ENCODE measurements around the gene ATXN3. TPM values are rescaled to one million over a fixed set of nuclear protein-coding genes. Genes with fewer than 3 reads are reported as not detected.

The ATXN3 gene
- polyA plus RNA-seq, 1 of the 3 experiments (the other 2 are of a cell fraction): 10.2 TPM

DNA sequence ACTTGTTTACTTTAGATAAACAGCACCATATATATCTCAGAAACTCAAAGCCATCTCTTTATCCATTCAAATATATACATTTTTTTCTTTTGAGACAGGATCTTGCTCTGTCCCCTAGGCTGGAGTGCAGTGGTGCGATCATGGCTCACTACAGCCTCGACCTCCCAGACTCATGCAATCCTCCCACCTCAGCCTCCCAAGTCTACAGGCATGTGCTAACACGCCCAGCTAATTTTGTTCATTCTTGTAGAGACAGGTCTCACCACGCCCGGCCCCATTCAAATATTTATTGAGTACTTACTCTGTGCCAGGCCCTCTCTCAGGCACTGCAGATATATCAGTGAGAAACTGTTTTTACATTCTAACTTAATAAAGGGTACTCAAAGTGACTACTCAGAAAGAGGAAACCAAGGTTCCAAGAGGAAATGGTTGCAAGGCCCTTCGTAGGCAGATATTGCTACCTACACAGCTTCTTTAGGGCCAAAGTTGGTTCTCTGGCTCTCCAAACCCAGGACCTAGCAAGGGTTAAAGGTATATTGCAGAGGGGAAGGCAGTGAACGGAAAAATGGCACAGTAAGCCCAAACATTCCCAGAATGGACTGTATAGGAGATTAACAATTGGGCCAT is 2.9 kb downstream of the ATXN3 start:
- Histone ChIP-seq H3K9ac (no peak overlapping the region), H3K27ac (ENCODE audit: low read depth in 2 of 2, low read length in 1 of 2) (no peak overlapping the region), H4K20me1 (ENCODE audit: insufficient read depth) (peaks cover 20% of the 10 kb centered on the region; the same call in 1 of the 2 replicates), H3K27me3 (ENCODE audit: insufficient read depth) (no peaks in the 10 kb centered on the region), H3K9me2 (no peaks in the 10 kb centered on the region), H3K36me3 (replicated peaks in 1 of 2; ENCODE audit: control insufficient read depth in 1 of 2, insufficient read depth in 2 of 2, low read length in 1 of 2) (no peaks in the 10 kb centered on the region), H2AFZ (ENCODE audit: low read depth) (no peak overlapping the region), H3K9me3 (no peaks in the 10 kb centered on the region), H3K79me2 (ENCODE audit: insufficient read depth) (peaks cover 70% of the 10 kb centered on the region), H3K4me1 (ENCODE audit: control insufficient read depth in 1 of 2, insufficient read depth in 2 of 2, low read depth in 1 of 2, low read length in 1 of 2) (peaks cover 3 to 4% of the 10 kb centered on the region in 2 experiments; a peak in 2 of 4 replicates), H3K4me2 (no peak overlapping the region), H3F3A (replicated peaks; ENCODE audit: insufficient read depth) (peaks cover 5% of the 10 kb centered on the region), H3K4me3 (ENCODE audit: low read depth in 2 of 2, low read length in 1 of 2) (no peak overlapping the region)
- ChIA-PET CTCF (interaction anchor here (1.1 kb wide), 1 partner anchor 16 kb away, joined by 3 read pairs; no protein-coding TSS in a partner anchor), POLR2A (no interaction called here)
- DNase-seq: no peak
- WGBS (ENCODE audit: low lambda C conversion rate): 89% methylated on average over 7 of the region's 7 CpGs
- TF ChIP-seq RXRA (IDR thresholded peaks at IDR 0.05; ENCODE audit: borderline replicate concordance, low read depth) (no peak), TAF1 (IDR thresholded peaks at IDR 0.05; ENCODE audit: borderline replicate concordance, low read depth, low read length) (no peak), SMC3 (IDR thresholded peaks at IDR 0.05; ENCODE audit: low read depth, low read length) (no peak)
- TF ChIP-seq, protein P1, sequence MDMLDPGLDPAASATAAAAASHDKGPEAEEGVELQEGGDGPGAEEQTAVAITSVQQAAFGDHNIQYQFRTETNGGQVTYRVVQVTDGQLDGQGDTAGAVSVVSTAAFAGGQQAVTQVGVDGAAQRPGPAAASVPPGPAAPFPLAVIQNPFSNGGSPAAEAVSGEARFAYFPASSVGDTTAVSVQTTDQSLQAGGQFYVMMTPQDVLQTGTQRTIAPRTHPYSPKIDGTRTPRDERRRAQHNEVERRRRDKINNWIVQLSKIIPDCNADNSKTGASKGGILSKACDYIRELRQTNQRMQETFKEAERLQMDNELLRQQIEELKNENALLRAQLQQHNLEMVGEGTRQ (IDR thresholded peaks at IDR 0.05; ENCODE audit: borderline replicate concordance, low read depth, low read length): no peak
- TF ChIP-seq, protein P2, sequence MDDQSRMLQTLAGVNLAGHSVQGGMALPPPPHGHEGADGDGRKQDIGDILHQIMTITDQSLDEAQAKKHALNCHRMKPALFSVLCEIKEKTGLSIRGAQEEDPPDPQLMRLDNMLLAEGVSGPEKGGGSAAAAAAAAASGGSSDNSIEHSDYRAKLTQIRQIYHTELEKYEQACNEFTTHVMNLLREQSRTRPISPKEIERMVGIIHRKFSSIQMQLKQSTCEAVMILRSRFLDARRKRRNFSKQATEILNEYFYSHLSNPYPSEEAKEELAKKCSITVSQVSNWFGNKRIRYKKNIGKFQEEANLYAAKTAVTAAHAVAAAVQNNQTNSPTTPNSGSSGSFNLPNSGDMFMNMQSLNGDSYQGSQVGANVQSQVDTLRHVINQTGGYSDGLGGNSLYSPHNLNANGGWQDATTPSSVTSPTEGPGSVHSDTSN (IDR thresholded peaks at IDR 0.05): no peak

DNA sequence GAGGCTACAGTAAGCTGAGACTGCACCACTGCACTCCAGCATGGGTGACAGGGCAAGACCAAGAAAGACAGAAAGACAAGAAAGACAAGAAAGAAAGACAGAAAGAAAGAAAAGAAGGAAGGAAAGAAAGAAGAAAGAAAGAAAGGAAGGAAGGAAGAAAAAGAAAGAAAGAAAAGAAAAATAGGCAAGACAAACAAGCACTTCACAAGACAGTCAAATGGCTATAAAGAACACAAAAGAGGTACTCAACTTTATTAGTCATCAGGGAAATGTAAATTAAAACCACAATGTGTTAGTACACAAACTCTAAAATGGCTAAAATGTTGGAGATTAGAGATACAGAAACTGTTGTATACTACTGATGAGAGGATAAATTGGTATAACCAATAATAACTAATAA is 6.6 kb downstream of the ATXN3 start:
- POLR2A ChIA-PET: no interaction called here
- Histone ChIP-seq H3K4me1 (ENCODE audit: control insufficient read depth in 1 of 2, insufficient read depth in 2 of 2, low read depth in 1 of 2, low read length in 1 of 2) (peaks cover 0 to under 1% of the 10 kb centered on the region in 2 experiments; a peak in 1 of 4 replicates), H3K9ac (no peak overlapping the region), H3K9me3 (no peaks in the 10 kb centered on the region), H2AFZ (ENCODE audit: low read depth) (no peak overlapping the region), H3K79me2 (ENCODE audit: insufficient read depth) (peaks cover 90% of the 10 kb centered on the region), H3K27me3 (ENCODE audit: insufficient read depth) (no peaks in the 10 kb centered on the region), H3K9me2 (no peaks in the 10 kb centered on the region), H3K36me3 (replicated peaks in 1 of 2; ENCODE audit: control insufficient read depth in 1 of 2, insufficient read depth in 2 of 2, low read length in 1 of 2) (peaks cover 4 to 5% of the 10 kb centered on the region in 2 experiments), H4K20me1 (ENCODE audit: insufficient read depth) (peaks cover 20% of the 10 kb centered on the region; the same call in 1 of the 2 replicates), H3K4me3 (ENCODE audit: low read depth in 2 of 2, low read length in 1 of 2) (no peak overlapping the region), H3K4me2 (no peak overlapping the region), H3F3A (replicated peaks; ENCODE audit: insufficient read depth) (no peaks in the 10 kb centered on the region), H3K27ac (ENCODE audit: low read depth in 2 of 2, low read length in 1 of 2) (no peak overlapping the region)
- TF ChIP-seq, protein P1 (IDR thresholded peaks at IDR 0.05; ENCODE audit: borderline replicate concordance, low read depth, low read length): no peak
- TF ChIP-seq RXRA (IDR thresholded peaks at IDR 0.05; ENCODE audit: borderline replicate concordance, low read depth) (no peak), TCF12 (IDR thresholded peaks at IDR 0.05) (no peak), GATA2 (CRISPR knock-in tag; IDR thresholded peaks at IDR 0.05) (no peak), POLR2AphosphoS5 (IDR thresholded peaks at IDR 0.05; ENCODE audit: low read depth, low read length) (no peak), NFIC (IDR thresholded peaks at IDR 0.05; ENCODE audit: borderline replicate concordance) (no peak), SIN3A (IDR thresholded peaks at IDR 0.05; ENCODE audit: borderline replicate concordance, low read depth, low read length) (no peak), RAD21 (IDR thresholded peaks at IDR 0.05; ENCODE audit: low read length) (no peak), ELF1 (IDR thresholded peaks at IDR 0.05) (no peak), TAF1 (IDR thresholded peaks at IDR 0.05; ENCODE audit: borderline replicate concordance, low read depth, low read length) (no peak), FOSL2 (IDR thresholded peaks at IDR 0.05; ENCODE audit: borderline replicate concordance, low read depth) (no peak), NRF1 (IDR thresholded peaks at IDR 0.05; ENCODE audit: low read depth, low read length) (no peak), JUND (IDR thresholded peaks at IDR 0.05) (no peak), GABPA (IDR thresholded peaks at IDR 0.05; ENCODE audit: low read depth) (no peak), MXI1 (IDR thresholded peaks at IDR 0.05; ENCODE audit: low read depth, low read length) (no peak), CHD2 (IDR thresholded peaks at IDR 0.05; ENCODE audit: low read length, partially characterized antibody) (no peak), RFX5 (IDR thresholded peaks at IDR 0.05; ENCODE audit: low read length) (no peak)
- TF ChIP-seq, protein P3, sequence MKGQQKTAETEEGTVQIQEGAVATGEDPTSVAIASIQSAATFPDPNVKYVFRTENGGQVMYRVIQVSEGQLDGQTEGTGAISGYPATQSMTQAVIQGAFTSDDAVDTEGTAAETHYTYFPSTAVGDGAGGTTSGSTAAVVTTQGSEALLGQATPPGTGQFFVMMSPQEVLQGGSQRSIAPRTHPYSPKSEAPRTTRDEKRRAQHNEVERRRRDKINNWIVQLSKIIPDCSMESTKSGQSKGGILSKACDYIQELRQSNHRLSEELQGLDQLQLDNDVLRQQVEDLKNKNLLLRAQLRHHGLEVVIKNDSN (IDR thresholded peaks at IDR 0.05; ENCODE audit: borderline replicate concordance, low read depth): no peak
- no peak for DNase-seq
- CTCF ChIA-PET: no interaction called here
